Adrenal gland (tissue), 5 donors: ENCODE results near the gene DCDC2C.

ENCODE experiments used
- CTCF ChIP-seq, 6 experiments: fragments of 450-650 bp in 4 of 6; fragments of 200-600 bp in 2 of 6; sonication (generic) in 1 of 6; IDR thresholded peaks; 1 replicate in 5 of 6; 2 replicates in 1 of 6; pipeline versions ENCODE4 v1.5.1 to v1.8.0; 2016 to 2021; ENCODE audit warnings: antibody characterized with exemption in 6 of 6, mild to moderate bottlenecking in 2 of 6, moderate library complexity in 1 of 6
- POLR2A ChIP-seq, 2 donors: fragments of 450-650 bp; IDR thresholded peaks; one replicate each; pipeline ENCODE4 v1.6.1; 2017; ENCODE audit warnings: antibody characterized with exemption in 2 of 2, mild to moderate bottlenecking in 2 of 2, moderate library complexity in 1 of 2
- donor health status: DM: no; HTN: no; CAD: no.

GRCh38 chr2:3712831-3713503, 9.6 kb downstream of the DCDC2C start:
- no peak for TF ChIP-seq POLR2A (IDR thresholded peaks at IDR 0.05)
- TF ChIP-seq CTCF (IDR thresholded peaks at IDR 0.05): no peak
